Measurements from ENCODE around the gene MYO16. TPM values are rescaled to one million over a fixed set of nuclear protein-coding genes. Genes with fewer than 3 reads are reported as not detected.

The MYO16 gene
- total RNA-seq, result under 0.01 TPM in 2 replicates

DNA sequence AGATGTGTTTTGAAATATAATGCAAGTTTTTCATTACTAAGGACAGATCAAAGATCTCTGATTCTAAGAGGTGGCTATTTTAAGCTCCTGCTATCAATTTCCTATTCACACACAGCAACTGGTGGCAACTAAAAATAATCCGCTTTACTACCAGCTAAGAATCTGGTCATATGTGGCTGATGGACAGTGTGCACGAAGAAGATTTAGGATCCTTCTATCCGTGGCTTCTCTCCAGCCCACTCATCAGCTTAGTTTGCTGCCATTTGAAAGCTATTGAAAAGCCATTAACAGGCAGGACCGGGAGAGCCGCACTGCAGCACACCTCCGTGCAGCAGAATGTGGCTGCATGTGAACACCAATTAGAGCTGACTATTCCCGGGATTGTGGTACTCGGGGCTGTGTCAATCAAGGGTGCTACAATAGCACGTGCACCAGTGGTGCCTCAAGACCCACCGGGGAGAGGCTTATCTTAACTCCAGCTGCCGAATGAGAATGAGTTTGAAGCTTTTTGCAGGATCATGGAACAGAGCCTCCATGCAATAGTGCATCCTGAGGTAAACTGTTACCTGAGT, at the start of gene MYO16:
MYO16 (plus strand) TSS at position 431 of the 572 bp plus-strand sequence. CDS start 234 bp downstream, outside the sequence.

Measured in hair follicle dermal papilla cell (primary cell).